Nephron (organoid): Measurements from ENCODE around the gene ZNF487.

Experiments used
- H3K27ac Mint-ChIP-seq, 3 experiments: 2 replicates each; pipeline ENCODE4 v1.8.0; 2020; ENCODE audit warnings: mixed read lengths in 3 of 3, mild to moderate bottlenecking in 2 of 3, moderate library complexity in 1 of 3
- H3K27me3 Mint-ChIP-seq: 2 replicates; pipeline ENCODE4 v1.8.0; 2021; ENCODE audit warnings: low read depth, mild to moderate bottlenecking, moderate library complexity, mixed read lengths
- H3K36me3 Mint-ChIP-seq: 2 replicates; pipeline ENCODE4 v1.8.0; 2020; ENCODE audit warnings: low read depth, mixed read lengths
- H3K4me1 Mint-ChIP-seq: 2 replicates; pipeline ENCODE4 v1.8.0; 2020; ENCODE audit warnings: mixed read lengths
- H3K4me3 Mint-ChIP-seq, 3 experiments: 2 replicates each; pipeline ENCODE4 v1.8.0; 2020; ENCODE audit warnings: mild to moderate bottlenecking in 3 of 3, mixed read lengths in 3 of 3, moderate library complexity in 2 of 3
- H3K9me3 Mint-ChIP-seq: 2 replicates; pipeline ENCODE4 v1.8.0; 2020; ENCODE audit warnings: mixed read lengths
- TF ChIP-seq, protein P1 (sequence below), 3 experiments: fragments of 200-600 bp; sonication (generic); IDR thresholded peaks; one replicate each; pipeline ENCODE4 v1.5.0; 2021; ENCODE audit warnings: antibody characterized with exemption in 3 of 3; ENCODE audit not compliant: unreplicated experiment in 3 of 3

Gene ZNF487

DNA sequence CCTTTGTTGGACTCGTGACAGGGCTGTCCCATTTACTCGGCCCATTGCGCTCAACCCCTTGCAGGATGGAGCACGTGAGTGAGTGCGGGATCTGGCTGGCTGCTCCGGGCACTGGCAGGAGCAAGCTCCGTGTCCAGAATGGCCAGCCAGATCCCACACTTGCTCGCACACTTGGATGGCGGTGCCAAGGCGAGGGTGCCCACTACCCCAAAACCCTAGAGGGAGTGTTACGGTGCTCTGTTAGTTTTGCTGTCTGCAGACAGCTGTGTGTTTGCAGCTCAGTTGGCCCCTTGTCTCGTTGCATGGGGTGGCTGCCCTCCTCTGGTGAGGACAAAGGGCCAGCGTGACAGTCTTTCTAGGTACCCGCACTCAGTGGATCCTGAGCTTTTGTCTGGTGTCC lies 34.2 kb downstream of the ZNF487 start:
- Mint-ChIP-seq H3K36me3 (no peaks in the 10 kb centered on the region), H3K9me3 (peaks cover 4% of the 10 kb centered on the region), H3K4me3 (no peak overlapping the region), H3K27ac (no peak overlapping the region), H3K27me3 (peaks cover 3% of the 10 kb centered on the region), H3K4me1 (peaks cover 7% of the 10 kb centered on the region)
- TF ChIP-seq, protein P1, sequence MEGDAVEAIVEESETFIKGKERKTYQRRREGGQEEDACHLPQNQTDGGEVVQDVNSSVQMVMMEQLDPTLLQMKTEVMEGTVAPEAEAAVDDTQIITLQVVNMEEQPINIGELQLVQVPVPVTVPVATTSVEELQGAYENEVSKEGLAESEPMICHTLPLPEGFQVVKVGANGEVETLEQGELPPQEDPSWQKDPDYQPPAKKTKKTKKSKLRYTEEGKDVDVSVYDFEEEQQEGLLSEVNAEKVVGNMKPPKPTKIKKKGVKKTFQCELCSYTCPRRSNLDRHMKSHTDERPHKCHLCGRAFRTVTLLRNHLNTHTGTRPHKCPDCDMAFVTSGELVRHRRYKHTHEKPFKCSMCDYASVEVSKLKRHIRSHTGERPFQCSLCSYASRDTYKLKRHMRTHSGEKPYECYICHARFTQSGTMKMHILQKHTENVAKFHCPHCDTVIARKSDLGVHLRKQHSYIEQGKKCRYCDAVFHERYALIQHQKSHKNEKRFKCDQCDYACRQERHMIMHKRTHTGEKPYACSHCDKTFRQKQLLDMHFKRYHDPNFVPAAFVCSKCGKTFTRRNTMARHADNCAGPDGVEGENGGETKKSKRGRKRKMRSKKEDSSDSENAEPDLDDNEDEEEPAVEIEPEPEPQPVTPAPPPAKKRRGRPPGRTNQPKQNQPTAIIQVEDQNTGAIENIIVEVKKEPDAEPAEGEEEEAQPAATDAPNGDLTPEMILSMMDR (IDR thresholded peaks at IDR 0.05; ENCODE audit: unreplicated experiment in 3 of 3) = no peak

DNA sequence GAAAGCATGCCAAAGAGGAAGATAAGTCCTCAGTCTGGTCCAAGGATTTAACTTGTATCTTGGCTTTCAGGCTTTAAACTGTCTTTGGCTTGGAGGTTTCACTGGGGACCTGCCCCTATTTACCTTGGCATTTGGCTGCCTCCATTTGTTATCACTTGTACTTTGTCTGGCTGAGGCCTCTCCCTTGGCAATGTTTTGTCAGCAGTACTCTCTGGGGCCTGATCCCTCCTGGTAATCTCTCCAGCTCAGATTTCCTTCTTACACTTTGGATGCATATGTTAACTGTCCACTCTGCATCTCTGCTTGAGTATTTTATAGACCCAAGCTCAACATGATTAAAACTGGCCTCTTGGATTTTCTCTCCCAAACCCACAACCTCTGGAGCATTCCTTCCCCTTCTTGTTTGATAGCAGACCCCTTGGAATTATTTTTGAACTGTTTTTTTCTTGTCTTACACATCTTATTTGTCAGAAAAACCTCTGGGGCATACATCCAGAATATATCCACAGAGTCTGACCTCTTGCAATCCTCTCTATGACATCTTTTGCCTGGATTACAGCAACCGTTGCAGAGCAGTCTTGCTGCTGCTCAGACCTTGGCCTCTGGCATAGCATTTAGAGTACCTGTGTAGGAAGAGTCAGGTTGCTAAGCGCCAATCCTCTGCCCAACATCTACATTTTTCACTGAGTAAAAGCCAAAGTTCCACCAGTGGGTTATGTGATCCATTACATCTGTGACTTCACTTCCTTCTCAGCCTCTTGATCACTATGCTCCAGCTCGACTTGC lies 35.2 kb downstream of the ZNF487 start:
- Mint-ChIP-seq H3K9me3 (peaks cover 4% of the 10 kb centered on the region), H3K4me1 (peaks cover 7% of the 10 kb centered on the region), H3K27me3 (peaks cover 3% of the 10 kb centered on the region), H3K27ac (no peak overlapping the region), H3K36me3 (peaks cover 5% of the 10 kb centered on the region), H3K4me3 (no peak overlapping the region)
- TF ChIP-seq, protein P1 (IDR thresholded peaks at IDR 0.05; ENCODE audit: unreplicated experiment in 3 of 3) = no peak

DNA sequence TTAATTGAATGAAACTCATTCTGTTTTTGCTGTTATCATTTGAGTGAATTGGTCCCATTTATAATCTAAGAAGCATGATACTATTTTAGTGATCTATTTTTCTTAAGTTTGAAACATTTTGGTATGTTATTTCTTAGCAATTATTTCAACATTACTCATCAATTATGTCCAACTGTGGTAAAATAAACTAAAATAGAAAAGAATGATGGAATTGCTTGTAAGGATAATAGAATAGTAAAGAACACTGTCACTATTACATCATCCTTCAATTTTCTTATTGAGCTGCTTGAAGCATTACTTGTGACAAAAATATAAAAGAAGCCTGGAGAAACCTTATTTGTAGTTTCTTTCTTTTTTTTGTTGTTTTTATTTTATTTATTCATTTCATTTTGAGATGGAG lies 42.4 kb downstream of the ZNF487 start:
- H3K36me3 Mint-ChIP-seq = peaks cover 25% of the 10 kb centered on the region
- H3K27me3 Mint-ChIP-seq = no peaks in the 10 kb centered on the region
- no peaks in the 10 kb centered on the region for H3K4me1 Mint-ChIP-seq
- H3K27ac Mint-ChIP-seq = no peak overlapping the region
- TF ChIP-seq, protein P1 (IDR thresholded peaks at IDR 0.05; ENCODE audit: unreplicated experiment in 3 of 3) = no peak
- H3K9me3 Mint-ChIP-seq = peaks cover 14% of the 10 kb centered on the region
- H3K4me3 Mint-ChIP-seq = no peak overlapping the region

DNA sequence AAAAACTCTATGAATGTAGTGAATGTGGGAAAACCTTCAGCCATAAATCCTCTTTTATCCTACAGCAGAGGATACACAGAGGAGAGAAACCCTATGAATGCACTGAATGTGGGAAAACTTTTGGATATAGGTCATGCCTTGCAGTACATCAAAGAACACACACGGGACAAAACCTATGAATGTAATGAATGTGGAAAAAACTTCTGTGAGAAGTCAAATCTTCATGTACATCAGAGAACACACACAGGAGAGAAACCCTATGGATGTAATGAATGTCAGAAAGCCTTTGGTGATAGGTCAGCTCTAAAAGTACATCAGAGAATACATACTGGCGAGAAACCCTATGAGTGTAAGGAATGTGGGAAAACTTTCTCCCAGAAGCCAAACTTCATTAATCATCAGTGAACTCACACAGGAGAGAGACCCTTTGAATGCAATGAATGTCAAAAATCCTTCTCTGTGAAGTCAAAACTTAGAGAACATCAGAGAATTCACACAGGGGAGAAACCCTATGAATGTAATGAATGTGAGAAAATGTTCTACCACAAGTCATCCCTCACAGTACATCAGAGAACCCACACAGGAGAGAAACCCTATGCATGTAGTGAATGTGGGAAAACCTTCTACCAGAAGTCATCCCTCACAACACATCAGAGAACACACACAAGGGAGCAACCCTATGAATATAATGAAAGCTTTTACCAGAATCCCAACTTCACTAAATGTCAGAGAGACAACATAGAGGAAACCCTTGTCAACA lies 45.6 kb downstream of the ZNF487 start:
- Mint-ChIP-seq H3K27ac (no peak overlapping the region), H3K36me3 (peaks cover 31% of the 10 kb centered on the region), H3K9me3 (peaks cover 31% of the 10 kb centered on the region), H3K4me3 (no peak overlapping the region), H3K4me1 (no peaks in the 10 kb centered on the region), H3K27me3 (no peaks in the 10 kb centered on the region)
- TF ChIP-seq, protein P1 (IDR thresholded peaks at IDR 0.05; ENCODE audit: unreplicated experiment in 3 of 3) = no peak

DNA sequence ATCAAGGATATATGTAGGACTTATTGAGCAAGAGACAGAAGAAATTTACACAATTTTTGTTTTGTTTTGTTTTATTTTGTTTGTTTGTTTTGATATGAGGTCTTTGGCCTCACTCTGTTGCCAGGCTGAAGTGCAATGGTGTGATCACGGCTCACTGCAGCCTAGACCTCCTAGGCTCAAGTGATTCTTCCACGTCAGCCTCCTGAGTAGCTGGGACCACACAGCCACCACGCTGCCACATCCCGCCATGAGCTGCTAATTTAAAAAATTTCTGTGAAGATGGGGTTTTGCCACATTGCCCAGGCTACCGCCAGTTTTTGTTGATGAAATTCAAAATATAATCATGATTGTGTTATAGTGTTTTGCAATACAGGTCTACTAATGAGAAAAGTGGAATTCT lies 54.9 kb downstream of the ZNF487 start:
- Mint-ChIP-seq H3K27me3 (no peaks in the 10 kb centered on the region), H3K36me3 (no peaks in the 10 kb centered on the region), H3K4me1 (no peaks in the 10 kb centered on the region), H3K4me3 (no peak overlapping the region), H3K9me3 (peaks cover 9% of the 10 kb centered on the region), H3K27ac (no peak overlapping the region)
- TF ChIP-seq, protein P1 (IDR thresholded peaks at IDR 0.05; ENCODE audit: unreplicated experiment in 3 of 3) = no peak
